Fibroblast of skin of scalp (primary cell): ENCODE data around the gene ZNF23.

Source experiments
- DNase-seq: peaks from one replicate; pipeline ENCODE4 v3.0.0-alpha.2; 2013

Gene ZNF23

DNA sequence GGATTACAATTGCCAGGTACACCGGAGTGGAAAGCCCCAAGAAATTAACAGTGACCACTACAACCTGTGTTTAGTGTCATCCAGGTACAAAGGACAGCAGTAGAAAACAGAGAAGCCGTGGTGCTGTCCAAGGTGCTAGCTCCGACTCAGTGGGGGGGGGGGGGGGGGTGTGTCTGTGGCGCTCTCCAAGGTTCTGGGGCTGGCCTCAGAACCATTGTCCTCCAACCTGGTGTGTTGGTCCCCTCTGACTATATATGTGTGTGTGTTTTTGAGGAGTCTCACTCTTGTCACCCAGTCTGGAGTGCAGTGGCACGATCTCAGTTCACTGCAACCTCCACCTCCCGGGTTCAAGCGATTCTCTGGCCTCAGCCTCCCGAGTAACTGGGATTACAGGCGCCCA is 5.8 kb upstream of the ZNF23 start:
- DNase-seq = peak; percentile 48

DNA sequence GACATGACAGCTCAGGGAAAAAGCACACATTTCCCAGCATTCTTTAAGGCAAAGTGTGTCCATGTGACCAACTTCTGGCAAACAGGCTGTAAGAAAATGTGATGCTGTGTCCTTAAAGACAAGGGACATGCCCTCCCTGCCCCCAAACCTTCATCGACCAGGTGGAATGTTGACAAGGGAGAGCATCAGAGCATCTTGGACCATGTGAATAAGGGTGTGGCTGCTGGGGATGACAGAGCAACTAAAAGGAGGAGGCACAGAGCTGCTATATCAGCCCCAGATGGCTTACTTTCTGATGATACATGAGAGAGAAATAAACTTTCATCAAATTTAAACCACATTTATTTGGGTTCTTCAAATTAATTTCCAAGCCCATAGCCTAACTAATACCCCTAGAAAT is 2.2 kb upstream of the ZNF23 start:
- DNase-seq = no peak

DNA sequence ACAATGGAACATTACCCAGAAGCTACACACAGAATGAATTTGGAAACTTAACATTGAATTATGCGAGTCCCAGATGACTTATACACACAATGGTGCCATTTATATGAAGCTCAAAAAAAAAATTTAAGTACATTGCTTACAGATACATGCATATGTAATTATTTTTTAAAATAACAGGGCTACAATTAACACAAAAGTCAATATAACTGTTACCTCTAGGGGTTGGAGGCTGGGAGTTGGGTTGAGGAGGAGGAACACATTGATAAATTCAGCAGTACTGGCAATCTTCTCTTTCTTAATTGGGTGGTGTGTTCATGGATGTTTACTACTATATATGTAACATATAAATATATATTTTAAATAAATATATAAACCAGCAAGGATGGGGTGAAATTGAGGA is 1.1 kb downstream of the ZNF23 start:
- no peak for DNase-seq

DNA sequence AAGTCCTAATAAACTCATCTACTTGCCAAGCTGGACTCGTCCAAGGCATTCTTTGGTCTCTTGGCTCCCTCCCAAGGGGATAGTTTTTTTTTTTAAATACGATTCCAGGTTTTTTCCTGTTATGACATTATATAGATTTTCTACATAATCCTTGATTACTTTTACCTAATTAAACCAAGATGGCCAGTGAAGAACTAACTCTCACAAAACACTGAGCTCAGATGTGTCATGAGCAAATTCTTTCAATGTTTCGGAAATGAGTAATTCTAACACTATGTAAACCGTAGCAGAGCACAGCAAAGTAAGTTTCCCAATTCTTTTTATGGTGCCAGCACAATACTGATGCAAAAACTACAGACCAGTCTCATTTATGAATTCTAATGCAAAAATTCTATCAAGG is 1.8 kb downstream of the ZNF23 start:
- DNase-seq = peak; percentile 86

DNA sequence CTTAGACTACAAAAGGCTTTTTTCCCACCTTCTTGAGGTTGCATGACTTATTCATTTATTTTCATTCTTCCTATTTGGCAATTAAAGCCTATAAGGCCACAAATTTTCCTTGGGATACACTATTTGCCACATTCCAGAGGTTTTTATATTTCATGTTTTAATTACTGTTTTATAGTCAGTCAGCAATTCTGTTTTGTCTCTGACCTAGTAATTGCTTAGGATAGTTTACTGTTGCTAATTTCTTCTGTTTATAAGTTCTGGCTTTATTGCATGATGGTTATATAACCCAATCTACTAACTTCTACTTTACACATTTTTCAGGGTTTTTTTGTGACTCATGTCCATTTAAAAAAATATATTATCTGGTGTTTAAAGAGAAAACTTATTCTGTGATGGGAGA is 2.5 kb downstream of the ZNF23 start:
- no peak for DNase-seq

DNA sequence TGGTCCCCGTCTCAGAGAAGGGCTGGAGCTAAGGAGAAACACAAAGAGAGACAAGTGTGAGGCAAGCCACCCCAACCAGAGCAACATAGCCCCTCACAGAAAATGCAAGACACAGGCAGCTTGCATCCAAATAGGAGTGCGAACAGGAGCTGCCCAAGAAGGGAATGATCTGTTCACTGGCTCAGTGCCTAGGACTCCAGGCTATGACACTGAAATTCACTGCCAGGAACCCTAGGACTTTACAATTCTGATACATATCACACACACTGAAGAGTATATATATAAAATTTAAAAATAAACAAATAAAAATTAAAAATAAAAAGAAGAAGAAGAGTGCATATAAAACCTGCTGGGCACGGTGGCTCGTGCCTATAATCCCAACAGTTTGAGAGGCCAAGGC is 5.2 kb downstream of the ZNF23 start:
- DNase-seq = no peak

DNA sequence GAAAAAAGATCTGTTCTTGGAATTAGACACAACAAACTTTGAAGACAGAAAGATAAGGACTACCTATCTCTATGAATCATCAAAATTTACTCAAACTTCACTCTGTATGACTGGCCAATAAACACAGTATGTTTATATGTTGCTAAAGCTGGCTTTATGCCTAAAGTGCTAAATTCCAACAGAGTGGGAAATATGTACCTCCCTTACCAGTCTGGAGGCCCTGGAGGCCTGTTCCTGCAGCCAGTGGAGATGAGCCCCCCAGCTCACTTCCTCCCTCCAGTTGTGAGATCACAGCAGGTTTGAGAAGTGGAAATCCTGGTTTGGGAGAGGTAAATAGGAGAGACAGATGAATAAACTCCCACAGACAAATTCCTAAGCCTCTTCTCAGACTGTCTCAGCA is 9.0 kb downstream of the ZNF23 start:
- DNase-seq = no peak

DNA sequence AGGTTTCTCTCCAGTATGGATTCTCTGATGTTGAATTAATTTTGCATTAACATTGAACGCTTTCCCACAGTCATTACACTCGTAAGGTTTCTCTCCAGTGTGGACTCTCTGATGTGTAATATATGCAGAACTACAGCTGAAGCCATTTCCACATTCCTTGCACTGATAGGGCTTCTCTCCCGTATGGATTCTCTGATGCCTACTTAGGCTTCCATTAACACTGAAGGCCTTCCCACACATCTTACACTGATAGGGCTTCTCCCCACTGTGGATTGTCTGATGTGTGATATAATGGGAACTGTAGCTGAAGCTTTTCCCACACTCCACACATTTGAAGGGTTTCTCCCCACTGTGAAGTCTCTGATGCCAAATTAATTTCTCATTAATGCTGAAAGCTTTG is 13.0 kb downstream of the ZNF23 start:
- no peak for DNase-seq

DNA sequence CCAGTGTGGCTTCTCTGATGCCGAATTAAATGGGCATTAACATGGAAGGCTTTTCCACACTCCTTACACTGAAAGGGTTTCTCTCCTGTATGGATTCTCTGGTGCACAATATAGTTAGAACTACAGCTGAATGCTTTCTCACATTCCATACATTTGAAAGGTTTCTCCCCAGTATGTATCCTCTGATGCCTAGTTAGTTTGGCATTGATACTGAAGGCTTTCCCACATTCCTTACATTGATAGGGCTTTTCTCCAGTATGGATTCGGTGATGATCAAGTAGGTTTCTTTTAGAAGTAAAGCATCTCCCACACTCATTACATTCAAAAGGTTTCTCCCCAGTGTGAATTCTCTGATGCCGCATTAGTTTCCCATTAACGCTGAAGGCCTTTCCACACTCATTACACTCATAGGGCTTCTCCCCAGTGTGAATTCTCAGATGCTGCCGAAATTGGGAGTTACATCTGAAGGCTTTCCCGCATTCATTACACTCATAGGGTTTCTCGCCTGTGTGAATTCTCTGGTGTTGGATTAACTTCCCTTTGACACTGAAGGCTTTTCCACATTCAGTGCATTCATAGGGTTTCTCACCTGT is 13.7 kb downstream of the ZNF23 start:
- no peak for DNase-seq

DNA sequence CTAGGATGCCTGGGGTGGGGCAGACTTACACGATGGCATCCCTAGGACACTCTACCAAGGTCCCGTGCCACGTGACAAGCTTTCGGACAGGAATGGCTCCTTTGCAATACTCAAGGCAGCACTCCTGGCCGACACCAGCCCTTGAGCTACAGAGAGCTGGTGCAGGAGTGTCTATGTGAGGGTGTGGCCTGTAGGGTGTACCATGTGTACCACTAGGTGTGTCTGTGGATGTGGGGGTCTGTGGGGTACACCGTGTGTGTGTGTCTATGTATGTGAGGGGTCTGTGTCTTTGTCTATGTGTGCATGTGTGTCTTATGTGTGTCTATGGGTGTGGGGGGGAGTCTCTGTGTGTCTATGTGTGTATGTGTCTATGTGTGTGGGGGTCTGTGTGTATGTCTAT is 18.3 kb downstream of the ZNF23 start:
- no peak for DNase-seq

DNA sequence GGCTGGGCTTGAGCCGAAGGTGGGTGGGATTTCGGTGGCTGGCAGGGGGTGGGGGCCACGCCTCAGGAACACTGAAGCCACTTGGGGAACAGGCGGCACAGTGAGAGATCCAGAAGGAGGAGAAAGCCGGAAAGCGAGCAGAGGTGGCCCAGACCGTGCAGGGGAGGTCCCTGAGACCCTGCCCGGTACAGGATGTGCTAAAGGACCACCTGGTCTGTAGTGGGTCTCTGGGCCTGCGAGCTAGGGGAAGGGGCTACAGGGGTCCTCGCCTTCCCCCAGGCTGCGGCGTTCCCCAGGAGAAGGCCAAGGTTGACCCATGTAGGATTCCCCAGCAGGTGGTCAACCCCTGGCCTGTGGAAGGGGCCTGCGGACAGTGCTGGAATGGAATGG is 20.0 kb downstream of the ZNF23 start, which contains the start of gene TLE7:
Gene TLE7 (minus strand): TSS at position 4 of the 390 bp plus-strand sequence. CDS start 8,730 bp downstream, outside the sequence.
- no peak for DNase-seq

DNA sequence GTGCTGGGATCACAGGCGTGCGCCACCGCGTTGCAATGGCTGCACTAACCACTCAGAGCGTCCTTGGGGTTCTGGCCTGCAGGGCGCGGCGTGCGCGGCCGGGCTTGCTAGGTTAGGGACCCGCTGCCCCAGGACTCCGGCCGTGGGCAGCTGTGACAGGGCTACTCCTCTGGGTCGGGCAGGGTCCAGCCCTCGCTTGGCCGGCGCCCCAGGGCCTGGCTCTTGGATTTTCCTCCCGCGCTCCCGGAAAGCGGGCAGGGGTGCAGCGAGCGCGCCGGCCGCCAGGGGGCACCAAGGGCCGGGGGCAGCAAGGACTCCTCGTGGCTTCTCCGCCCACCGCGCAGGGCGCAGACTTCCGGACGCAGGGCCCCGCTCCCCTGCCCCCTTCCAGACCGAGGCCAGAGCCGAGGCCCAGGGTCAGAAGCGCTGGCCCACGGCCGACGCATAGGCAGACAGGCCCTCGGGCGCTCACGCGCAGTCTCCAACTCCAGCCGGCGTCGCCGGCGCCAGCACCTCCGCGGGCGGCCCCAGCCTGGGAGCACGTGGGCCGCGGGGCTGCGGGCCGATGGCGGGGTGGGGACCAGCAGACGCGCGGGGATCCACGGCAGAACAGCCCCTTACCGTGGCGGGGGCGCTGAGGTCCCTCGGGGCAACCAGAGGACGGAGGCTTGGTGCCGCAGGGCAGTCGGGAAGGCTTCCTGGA is 20.5 kb downstream of the ZNF23 start:
- no peak for DNase-seq

DNA sequence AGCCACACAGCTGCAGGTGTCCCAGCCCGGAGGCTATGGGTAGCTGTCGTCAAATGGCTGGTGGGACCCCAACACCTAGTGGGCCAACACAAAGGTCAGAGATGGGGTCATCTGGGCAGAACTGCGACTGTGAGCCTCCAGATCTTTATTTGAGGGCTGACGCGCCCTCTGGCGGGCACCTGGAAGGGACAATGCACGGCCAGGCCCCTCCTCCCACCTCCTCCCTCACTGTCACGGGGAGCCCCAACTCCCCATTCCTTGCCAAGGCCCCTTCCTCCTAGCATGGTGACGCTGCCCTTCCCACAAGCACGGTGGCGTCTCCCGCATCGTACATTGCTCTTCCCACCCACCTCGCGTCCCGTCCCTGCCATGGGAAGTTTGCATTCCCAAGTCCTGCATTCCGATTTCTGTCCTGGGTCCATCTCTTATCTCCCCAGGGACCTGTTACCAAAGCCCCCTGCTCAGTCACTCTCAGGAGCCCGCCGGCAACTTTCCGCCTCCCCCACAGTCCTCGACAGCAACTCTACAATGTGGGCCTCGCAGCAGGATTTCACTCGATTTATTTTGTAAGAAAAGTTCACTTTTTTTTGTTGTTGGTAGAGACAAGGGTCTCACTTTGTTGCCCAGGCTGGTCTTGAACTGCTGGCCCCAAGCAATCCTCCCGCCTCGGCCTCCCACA is 21.2 kb downstream of the ZNF23 start:
- DNase-seq = no peak

DNA sequence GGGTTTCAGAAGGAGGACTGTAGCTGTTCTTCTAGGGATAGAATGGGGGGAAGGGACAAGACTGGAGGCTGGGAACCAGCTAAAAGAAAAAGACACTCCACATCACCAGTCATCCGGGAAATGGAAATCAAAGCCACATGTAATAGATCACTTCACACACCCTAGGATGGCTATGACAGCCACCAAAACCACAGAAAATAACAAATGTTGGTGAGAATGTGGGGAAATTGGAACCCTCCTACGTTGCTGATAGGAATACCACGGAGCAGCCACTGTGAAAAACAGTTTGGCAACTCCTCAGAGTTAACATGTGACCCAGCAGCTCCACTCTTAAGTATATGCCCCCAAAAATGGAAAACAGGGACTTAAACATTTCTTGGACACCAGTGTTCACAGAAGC is 22.5 kb downstream of the ZNF23 start:
- DNase-seq = peak; percentile 48

DNA sequence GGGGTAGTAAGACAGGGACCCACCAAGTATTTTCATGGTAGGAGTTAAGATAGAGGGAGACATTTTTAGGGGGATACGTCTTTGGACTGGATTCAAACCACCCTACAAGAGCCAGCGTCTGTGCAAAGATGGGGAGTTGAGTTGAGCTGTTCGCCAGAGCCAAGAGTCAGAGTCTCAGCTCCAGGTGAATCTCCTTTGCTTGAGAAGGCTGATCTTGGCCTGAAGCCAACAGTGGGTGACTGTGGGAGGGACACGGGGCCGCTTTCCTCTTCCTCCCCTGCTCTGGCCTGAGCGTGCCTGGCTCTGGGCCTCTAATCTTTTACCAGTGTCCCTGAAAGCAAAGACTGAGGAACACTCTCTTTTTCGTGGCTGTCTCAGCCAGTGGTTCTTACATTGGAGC is 25.6 kb downstream of the ZNF23 start:
- DNase-seq = no peak

DNA sequence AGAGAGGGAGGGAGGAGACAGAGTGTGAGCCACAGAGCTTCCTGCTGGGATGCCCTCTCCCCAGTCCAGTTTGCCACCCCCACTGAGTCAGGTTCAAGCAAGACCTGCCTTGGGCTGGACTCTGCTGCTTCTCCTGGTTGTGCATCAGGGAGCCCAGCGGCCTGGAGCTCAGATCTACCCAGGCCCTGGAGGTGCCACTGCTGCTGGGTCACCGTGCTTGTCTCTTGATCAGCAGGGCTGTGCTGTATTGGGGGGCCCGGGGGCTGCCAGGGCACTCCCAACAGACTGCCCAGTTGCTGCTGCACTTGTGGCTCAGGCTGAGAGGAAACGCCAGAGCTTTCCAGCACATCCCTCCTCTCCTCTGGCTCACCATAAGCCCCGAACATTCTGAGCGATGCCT is 29.1 kb downstream of the ZNF23 start:
- no peak for DNase-seq

DNA sequence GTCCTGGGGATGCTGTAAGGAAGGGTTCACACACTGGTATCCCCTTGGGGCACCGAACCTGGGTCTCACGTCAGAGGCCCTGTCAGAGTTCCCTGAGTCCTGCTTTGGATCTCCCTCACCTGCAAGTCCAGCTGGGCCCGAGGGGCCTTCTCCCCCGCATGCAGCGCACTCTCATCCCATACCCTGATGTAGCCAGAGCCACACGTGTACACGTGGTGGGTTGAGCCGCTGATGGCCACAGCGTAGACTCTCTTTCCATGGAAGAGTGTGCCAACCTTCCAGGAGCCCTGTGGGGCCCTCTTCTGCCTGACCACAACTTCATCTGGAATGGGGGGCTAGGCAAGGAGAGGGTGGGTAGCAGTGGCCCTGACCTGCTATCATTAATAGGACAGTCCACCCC is 30.1 kb downstream of the ZNF23 start:
- no peak for DNase-seq

DNA sequence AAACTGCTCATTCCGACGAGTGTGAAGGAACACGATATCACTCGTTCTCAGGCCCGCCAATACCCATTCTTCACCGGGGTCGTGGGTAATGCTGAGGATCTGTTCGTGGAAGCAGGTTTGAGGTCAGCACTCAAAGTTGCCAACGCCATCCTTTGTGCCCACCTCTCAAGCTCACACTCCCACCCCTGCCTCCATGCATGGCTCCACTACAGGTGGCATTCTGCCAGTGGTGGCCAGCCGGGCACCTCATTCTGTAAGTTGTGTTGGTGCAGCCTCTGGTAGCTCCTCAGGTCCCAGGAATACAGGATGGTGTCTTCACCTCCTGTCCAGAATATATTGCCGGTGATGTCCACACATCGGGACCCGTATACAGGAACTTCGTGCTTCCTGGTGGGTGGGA is 30.9 kb downstream of the ZNF23 start:
- DNase-seq = no peak

DNA sequence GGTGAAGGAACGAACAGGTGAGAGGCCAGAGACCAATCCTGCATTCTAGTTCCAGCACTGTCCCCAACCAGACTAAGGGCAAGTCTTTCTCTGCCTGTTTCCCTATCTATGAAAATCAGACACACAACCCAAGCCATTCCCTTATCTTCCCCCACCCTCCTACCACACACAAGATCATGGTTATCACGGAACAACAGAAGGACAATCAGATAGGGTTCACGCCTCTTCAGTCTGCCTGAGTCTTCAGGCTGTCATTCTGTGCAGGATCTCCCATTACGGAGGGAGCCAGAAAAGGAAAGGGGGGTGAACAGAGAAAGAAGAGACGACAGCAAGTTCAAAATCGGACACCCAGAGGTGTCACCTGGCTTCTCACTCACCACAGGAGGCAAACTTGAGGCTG is 31.3 kb downstream of the ZNF23 start:
- DNase-seq = no peak

DNA sequence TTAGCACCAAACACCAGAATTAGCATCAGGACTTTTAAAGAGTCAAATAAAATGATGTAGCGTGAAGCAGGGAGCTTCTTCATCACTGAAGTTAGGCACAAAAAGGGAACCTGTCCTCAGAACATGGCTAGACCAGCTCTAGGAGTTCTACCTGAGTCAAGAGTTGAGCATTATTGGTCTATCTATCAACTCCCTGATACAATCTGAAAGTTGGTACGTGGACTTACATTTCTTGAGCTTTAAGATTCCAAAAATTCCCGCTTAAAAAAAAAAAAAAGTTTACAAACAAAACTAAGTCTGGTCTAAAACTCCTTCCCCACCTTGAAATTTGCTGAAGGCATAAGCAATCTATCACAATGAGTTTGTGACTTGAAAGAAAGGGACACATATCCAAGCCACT is 32.5 kb downstream of the ZNF23 start:
- no peak for DNase-seq

DNA sequence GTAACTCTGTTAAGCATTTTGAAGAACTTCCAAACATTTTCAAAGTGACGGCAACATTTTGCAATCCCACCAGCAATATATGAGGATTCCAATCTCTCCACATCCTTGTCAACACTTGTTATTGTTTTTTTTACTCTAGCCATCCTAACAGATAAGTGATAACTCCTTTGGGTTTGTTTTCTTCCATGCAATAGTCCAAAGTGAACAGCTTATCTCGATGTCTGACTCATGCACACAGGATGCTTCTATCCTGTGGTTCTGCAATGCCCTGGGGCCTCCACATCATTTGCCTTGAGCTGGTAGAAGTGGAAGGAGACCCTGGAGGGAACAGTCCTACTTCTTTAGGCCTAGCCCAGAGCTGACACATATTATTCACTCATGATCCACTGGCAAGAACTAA is 33.2 kb downstream of the ZNF23 start:
- no peak for DNase-seq

DNA sequence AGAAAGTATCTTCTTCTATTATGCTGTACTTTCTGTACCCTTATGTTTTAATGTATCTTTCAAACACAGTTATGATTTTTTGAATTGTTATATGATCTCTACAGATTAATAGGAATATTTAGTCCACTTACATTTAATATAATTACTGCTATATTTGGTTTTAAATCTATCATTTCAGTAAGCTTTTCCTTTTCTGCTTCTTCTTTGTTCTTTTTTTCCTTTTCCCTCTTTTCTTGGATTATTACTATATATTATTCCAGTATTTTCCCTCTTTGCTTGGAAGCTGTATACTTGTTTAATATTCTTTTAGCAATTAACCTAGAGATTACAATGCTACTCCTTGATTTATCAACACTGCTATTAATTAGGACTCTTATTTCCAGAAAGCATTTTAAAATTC is 33.7 kb downstream of the ZNF23 start:
- no peak for DNase-seq

DNA sequence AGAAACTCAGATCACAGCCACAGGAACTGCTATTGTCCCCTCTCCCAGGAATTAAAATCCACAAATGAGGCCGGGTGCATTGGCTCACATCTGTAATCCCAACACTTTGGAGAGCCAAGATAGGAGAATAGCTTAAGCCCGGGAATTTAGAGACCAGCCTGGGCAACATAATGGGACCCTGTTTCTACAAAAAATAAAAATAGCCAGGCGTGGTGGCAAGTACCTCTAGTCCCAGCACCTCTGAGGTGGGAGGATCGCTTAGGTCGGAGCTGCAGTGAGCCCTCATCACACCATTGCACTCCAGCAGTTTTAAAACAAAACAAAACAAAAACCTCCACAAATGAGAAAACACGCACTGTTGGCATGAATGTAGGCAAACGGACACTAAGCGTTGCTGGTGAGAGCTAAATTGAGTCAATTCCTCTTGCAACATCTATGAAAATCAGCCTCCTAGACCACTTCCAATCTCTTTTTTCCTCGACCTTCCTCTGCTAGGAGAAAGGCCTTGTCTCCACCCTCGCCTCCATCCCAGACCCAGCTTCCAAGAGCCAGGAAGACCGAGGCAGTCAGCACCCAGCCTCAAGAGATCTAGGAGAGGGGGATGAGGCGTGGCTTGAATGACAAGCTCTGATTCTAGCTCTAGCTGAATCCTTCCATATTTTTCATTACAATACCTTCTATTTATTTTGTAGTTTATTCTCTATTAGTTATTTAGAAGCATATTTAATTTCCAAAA is 35.0 kb downstream of the ZNF23 start:
- DNase-seq = no peak
